GM12878 (cell line): Measurements from ENCODE around the gene ABHD18. TPM values are rescaled to one million over a fixed set of nuclear protein-coding genes. Genes with fewer than 3 reads are reported as not detected.

Source experiments
- ATAC-seq: fragments of 200-7000 bp; cut with Tn5 transposase; 3 replicates; pipeline ENCODE4 v1.9.1; 2020; ENCODE audit warnings: mild to moderate bottlenecking, moderate library complexity
- BruUV-seq: library from RNA; stranded (reverse); fragments of 400-500 nt; replicated peaks from 2 replicates; lab custom pipeline; 2021; lab: Mats Ljungman, UMichigan
- CTCF ChIA-PET: fragments of 300-600 bp; sonication (Branson Sonifier 250); formaldehyde crosslinking; extraction: SDS; loops from one replicate; lab custom pipeline; 2021; ENCODE audit warnings: inconsistent platforms; lab: Yijun Ruan, JAX
- POLR2A ChIA-PET: fragments of 350-600 bp; formaldehyde crosslinking; extraction: SDS; loops from one replicate; lab custom pipeline; 2021; ENCODE audit warnings: inconsistent platforms; lab: Charles Lee
- RAD21 ChIA-PET: fragments of 300-600 bp; sonication (Branson Sonifier 250); formaldehyde crosslinking; loops from one replicate; lab custom pipeline; 2023; ENCODE audit warnings: antibody characterized with exemption; ENCODE audit not compliant: unreplicated experiment; lab: Charles Lee
- SMC1A ChIA-PET: fragments of 300-600 bp; sonication (Branson Sonifier 250); formaldehyde crosslinking; loops from one replicate; lab custom pipeline; 2023; ENCODE audit not compliant: unreplicated experiment, uncharacterized antibody; lab: Charles Lee
- DNase-seq: peaks from one replicate; pipeline ENCODE4 v3.0.0-alpha.2; 2011; ENCODE audit warnings: low read depth, low spot score
- FAIRE-seq: peaks from 3 replicates; lab custom pipeline; 2011; peaks lifted over from hg19 to GRCh38; lab: Jason Lieb, UNC
- H2AFZ ChIP-seq: 2 replicates; pipeline ENCODE4 v1.6.0; 2011; ENCODE audit warnings: low read depth, low read length, control low read depth; ENCODE audit not compliant: control insufficient read depth
- H3K27ac ChIP-seq: 2 replicates; pipeline ENCODE4 v1.5.1; 2011; ENCODE audit warnings: control low read depth; ENCODE audit not compliant: control insufficient read depth, insufficient read depth
- H3K27me3 ChIP-seq, 2 experiments: replicated peaks in 1 of 2; 2 replicates each; pipeline versions ENCODE4 v1.6.0 to v1.6.1; 2011; ENCODE audit warnings: low read length in 1 of 2; ENCODE audit not compliant: control insufficient read depth in 2 of 2, insufficient read depth in 2 of 2
- H3K36me3 ChIP-seq, 2 experiments: 2 replicates each; pipeline ENCODE4 v1.5.1; 2011; ENCODE audit warnings: low read length in 1 of 2; ENCODE audit not compliant: control insufficient read depth in 2 of 2, insufficient read depth in 2 of 2
- H3K4me1 ChIP-seq: 2 replicates; pipeline ENCODE4 v1.6.1; 2011; ENCODE audit warnings: mild to moderate bottlenecking, low read length, moderate library complexity, mixed read lengths; ENCODE audit not compliant: control insufficient read depth, insufficient read depth
- H3K4me2 ChIP-seq: 2 replicates; pipeline ENCODE4 v1.6.0; 2011; ENCODE audit warnings: control low read depth; ENCODE audit not compliant: control insufficient read depth, insufficient read depth
- H3K4me3 ChIP-seq: fragments of 200-600 bp; sonication (generic); 2 replicates; pipeline ENCODE4 v1.5.1; 2016
- H3K79me2 ChIP-seq: 2 replicates; pipeline ENCODE4 v1.6.0; 2011; ENCODE audit warnings: low read length; ENCODE audit not compliant: control insufficient read depth, insufficient read depth
- H3K9ac ChIP-seq: 2 replicates; pipeline ENCODE4 v1.8.0; 2011; ENCODE audit warnings: low read length, control low read depth, mixed read lengths; ENCODE audit not compliant: control insufficient read depth, insufficient read depth
- H3K9me3 ChIP-seq: replicated peaks from 3 replicates; pipeline ENCODE4 v1.5.1; 2011; ENCODE audit warnings: mild to moderate bottlenecking, low read length; ENCODE audit not compliant: control insufficient read depth, insufficient read depth
- H4K20me1 ChIP-seq: 2 replicates; pipeline ENCODE4 v1.6.0; 2011; ENCODE audit not compliant: control insufficient read depth, insufficient read depth
- ATF7 ChIP-seq: fragments of 450-650 bp; IDR thresholded peaks from 2 replicates; pipeline ENCODE4 v1.6.1; 2016; ENCODE audit warnings: low read depth, mild to moderate bottlenecking
- CBX5 ChIP-seq: sonication (generic); IDR thresholded peaks from 2 replicates; pipeline ENCODE4 v1.6.1; 2016; ENCODE audit warnings: low read depth, moderate library complexity, mild to moderate bottlenecking, inconsistent platforms
- HDAC6 ChIP-seq: fragments of 200-600 bp; sonication (generic); IDR thresholded peaks from one replicate; pipeline ENCODE4 v1.8.0; 2017; ENCODE audit warnings: antibody characterized with exemption; ENCODE audit not compliant: unreplicated experiment
- MTA2 ChIP-seq: fragments of 450-650 bp; IDR thresholded peaks from 2 replicates; pipeline ENCODE4 v1.6.1; 2016; ENCODE audit warnings: low read depth, mild to moderate bottlenecking, moderate library complexity
- PAX8 ChIP-seq: fragments of 450-650 bp; IDR thresholded peaks from 2 replicates; pipeline ENCODE4 v1.6.1; 2017; ENCODE audit warnings: mild to moderate bottlenecking, moderate library complexity
- RUNX3 ChIP-seq: IDR thresholded peaks from 2 replicates; pipeline ENCODE4 v1.6.1; 2012; ENCODE audit warnings: low read length, inconsistent platforms
- SMARCA5 ChIP-seq: fragments of 450-650 bp; IDR thresholded peaks from 2 replicates; pipeline ENCODE4 v1.6.1; 2017; ENCODE audit warnings: mild to moderate bottlenecking
- SPI1 ChIP-seq: IDR thresholded peaks from 2 replicates; pipeline ENCODE4 v1.6.1; 2011; ENCODE audit warnings: low read depth, mild to moderate bottlenecking, low read length, moderate library complexity, borderline replicate concordance; ENCODE audit not compliant: insufficient read depth
- TCF3 ChIP-seq: IDR thresholded peaks from 2 replicates; pipeline ENCODE4 v1.6.1; 2012; ENCODE audit warnings: low read depth, mild to moderate bottlenecking, low read length, borderline replicate concordance; ENCODE audit not compliant: insufficient read depth
- ZNF24 ChIP-seq: fragments of 450-650 bp; IDR thresholded peaks from 2 replicates; pipeline ENCODE4 v1.6.1; 2017; ENCODE audit warnings: antibody characterized with exemption, mild to moderate bottlenecking
- WGBS: methylation state at CpG from one replicate; pipeline ENCODE4 v1.1.6; 2016; ENCODE audit warnings: low lambda C conversion rate; ENCODE audit not compliant: insufficient replicate concordance, insufficient coverage; ENCODE audit errors: missing lambda C conversion rate; 5-methylcytosine and 5-hydroxymethylcytosine counted together
- in situ Hi-C: fragments of 300-500 bp; cut with MboI; formaldehyde crosslinking; loops from 9 replicates; pipeline ENCODE4 v1.14.3; 2018; ENCODE audit warnings: mixed read lengths
- intact Hi-C: fragments of 100-400 bp; cut with micrococcal nuclease; formaldehyde crosslinking; loops from one replicate; pipeline ENCODE4 v1.14.2; 2022; ENCODE audit not compliant: unreplicated experiment
- polyA plus RNA-seq, 11 experiments: library from polyadenylated mRNA; depleted of rRNA in 4 of 11; unstranded in 6 of 11; stranded (reverse) in 5 of 11; fragments of >200 nt; fragmentation: Nextera tagmentation in 4 of 11; fragmentation: Illumina TruSeq in 1 of 11; extraction: Ambion mirVana in 4 of 11; extraction: Trizol in 1 of 11; gene quantifications; 1 replicate in 1 of 11; 2 replicates in 10 of 11; pipeline versions ENCODE4 v1.2.1 to v1.2.3, GENCODE V29; 2011 to 2016; ENCODE audit warnings: inconsistent platforms in 2 of 11, missing spikeins in 2 of 11, low read depth in 1 of 11
- total RNA-seq, 4 experiments: library from RNA; depleted of rRNA in 3 of 4; stranded (reverse); fragments of >200 nt in 3 of 4; fragmentation: Illumina TruSeq in 1 of 4; extraction: Trizol in 1 of 4; gene quantifications; 2 replicates each; pipeline versions ENCODE4 v1.2.1 to v1.2.3, GENCODE V29; 2013 to 2021
- TF ChIP-seq, protein P1 (sequence below): fragments of 450-650 bp; IDR thresholded peaks from 2 replicates; pipeline ENCODE4 v1.6.1; 2016; ENCODE audit warnings: mild to moderate bottlenecking, moderate library complexity, borderline replicate concordance

ABHD18 gene
- total and polyA plus RNA-seq, 10 of the 15 experiments (the other 5 are each of a cell fraction or from before 2014, with no cell fraction given): 3.4 to 13.5 (median 9.6) TPM

DNA sequence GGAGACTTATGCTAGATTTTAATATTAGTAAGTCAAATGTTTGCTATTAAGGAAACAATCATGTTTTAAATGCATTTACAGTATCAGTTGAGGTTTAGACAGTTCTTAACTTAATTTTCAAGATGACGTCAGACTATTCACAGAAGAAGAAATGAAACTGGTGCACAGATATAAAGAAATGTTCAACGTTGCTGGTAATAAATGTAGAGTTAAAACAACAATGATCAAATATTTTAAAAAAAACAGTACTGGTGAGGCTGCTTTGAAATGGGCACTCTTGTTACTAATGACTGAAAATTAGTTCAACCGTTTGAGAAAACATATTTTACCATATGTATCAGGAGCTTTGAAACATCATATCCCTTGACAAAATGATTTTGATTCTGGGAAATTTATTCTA lies 44.2 kb downstream of the ABHD18 start:
- ChIA-PET POLR2A (no interaction called here), SMC1A (no interaction called here)
- BruUV-seq: TSS peak; percentile 55

More for the DNA sequence above, 44.2 kb downstream of the ABHD18 start:
- Histone ChIP-seq H3K9me3 (no peaks in the 10 kb centered on the region), H2AFZ (no peak overlapping the region), H4K20me1 (no peaks in the 10 kb centered on the region), H3K4me3 (no peak overlapping the region), H3K27me3 (no peaks in the 10 kb centered on the region), H3K27ac (no peak overlapping the region), H3K36me3 (no peaks in the 10 kb centered on the region; a peak in 2 of 4 replicates), H3K79me2 (no peaks in the 10 kb centered on the region), H3K4me1 (no peaks in the 10 kb centered on the region), H3K9ac (no peak overlapping the region), H3K4me2 (no peak overlapping the region)
- ChIA-PET RAD21 (interaction anchor here (1.0 kb wide), 1 partner anchor 44 kb away, joined by 3 read pairs; the partner anchor contains the start of genes ABHD18 and MFSD8), CTCF (interaction anchor here (0.9 kb wide), 1 partner anchor 10 kb away, joined by 3 read pairs; no protein-coding TSS in a partner anchor)
- FAIRE-seq: no peak
- ATAC-seq: peak; percentile 71
- no peak for DNase-seq
- TF ChIP-seq MTA2 (peak; percentile 41; the same call in 1 of the 2 replicates), RUNX3 (peak; percentile 9; the same call in 1 of the 2 replicates), CBX5 (no peak), ATF7 (peak; percentile 99), SMARCA5 (peak; percentile 70; the same call in 1 of the 2 replicates), HDAC6 (no peak), ZNF24 (peak; percentile 91), SPI1 (peak; percentile 42; the same call in 1 of the 2 replicates), TCF3 (no peak), PAX8 (no peak)
- TF ChIP-seq, protein P1, sequence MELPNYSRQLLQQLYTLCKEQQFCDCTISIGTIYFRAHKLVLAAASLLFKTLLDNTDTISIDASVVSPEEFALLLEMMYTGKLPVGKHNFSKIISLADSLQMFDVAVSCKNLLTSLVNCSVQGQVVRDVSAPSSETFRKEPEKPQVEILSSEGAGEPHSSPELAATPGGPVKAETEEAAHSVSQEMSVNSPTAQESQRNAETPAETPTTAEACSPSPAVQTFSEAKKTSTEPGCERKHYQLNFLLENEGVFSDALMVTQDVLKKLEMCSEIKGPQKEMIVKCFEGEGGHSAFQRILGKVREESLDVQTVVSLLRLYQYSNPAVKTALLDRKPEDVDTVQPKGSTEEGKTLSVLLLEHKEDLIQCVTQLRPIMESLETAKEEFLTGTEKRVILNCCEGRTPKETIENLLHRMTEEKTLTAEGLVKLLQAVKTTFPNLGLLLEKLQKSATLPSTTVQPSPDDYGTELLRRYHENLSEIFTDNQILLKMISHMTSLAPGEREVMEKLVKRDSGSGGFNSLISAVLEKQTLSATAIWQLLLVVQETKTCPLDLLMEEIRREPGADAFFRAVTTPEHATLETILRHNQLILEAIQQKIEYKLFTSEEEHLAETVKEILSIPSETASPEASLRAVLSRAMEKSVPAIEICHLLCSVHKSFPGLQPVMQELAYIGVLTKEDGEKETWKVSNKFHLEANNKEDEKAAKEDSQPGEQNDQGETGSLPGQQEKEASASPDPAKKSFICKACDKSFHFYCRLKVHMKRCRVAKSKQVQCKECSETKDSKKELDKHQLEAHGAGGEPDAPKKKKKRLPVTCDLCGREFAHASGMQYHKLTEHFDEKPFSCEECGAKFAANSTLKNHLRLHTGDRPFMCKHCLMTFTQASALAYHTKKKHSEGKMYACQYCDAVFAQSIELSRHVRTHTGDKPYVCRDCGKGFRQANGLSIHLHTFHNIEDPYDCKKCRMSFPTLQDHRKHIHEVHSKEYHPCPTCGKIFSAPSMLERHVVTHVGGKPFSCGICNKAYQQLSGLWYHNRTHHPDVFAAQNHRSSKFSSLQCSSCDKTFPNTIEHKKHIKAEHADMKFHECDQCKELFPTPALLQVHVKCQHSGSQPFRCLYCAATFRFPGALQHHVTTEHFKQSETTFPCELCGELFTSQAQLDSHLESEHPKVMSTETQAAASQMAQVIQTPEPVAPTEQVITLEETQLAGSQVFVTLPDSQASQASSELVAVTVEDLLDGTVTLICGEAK: no peak
- in situ Hi-C loops: no loop called here
- WGBS: 53% methylated on average over 3 of the region's 3 CpGs
- intact Hi-C loops: no loop called here
